Measurements from ENCODE around the gene GOLGA6A. TPM values are rescaled to one million over a fixed set of nuclear protein-coding genes. Genes with fewer than 3 reads are reported as not detected.

The GOLGA6A gene
- total RNA-seq, 1 experiment from 2014 or later: not detected

- Histone ChIP-seq H3K9ac (ENCODE audit: low read length) (no peak overlapping the region), H3K4me3 (ENCODE audit: low read length) (no peak overlapping the region), H3K4me1 (ENCODE audit: insufficient read depth, low read length) (no peaks in the 10 kb centered on the region), H3K4me2 (ENCODE audit: low read length) (no peak overlapping the region), H4K20me1 (ENCODE audit: low read length) (no peaks in the 10 kb centered on the region), H3K9me3 (ENCODE audit: low read length) (no peaks in the 10 kb centered on the region), H3F3A (ENCODE audit: low read length, unreplicated experiment) (no peaks in the 10 kb centered on the region), H3K36me3 (ENCODE audit: low read depth, low read length) (peaks cover 12% of the 10 kb centered on the region; the same call in 1 of the 2 replicates), H3K9me2 (replicated peaks; ENCODE audit: low read length) (no peaks in the 10 kb centered on the region), H2AFZ (ENCODE audit: low read length) (no peak overlapping the region), H3K27ac (ENCODE audit: low read length) (no peak overlapping the region), H3K27me3 (ENCODE audit: low read length) (no peaks in the 10 kb centered on the region), H3K79me2 (ENCODE audit: low read length) (no peaks in the 10 kb centered on the region)
- ChIA-PET CTCF (no interaction called here), POLR2A (ENCODE audit: unreplicated experiment) (no interaction called here)
- DNase-seq: no peak
- no TSS peak for BruUV-seq (replicated peaks)
- TF ChIP-seq EZH2 (IDR thresholded peaks at IDR 0.05; ENCODE audit: low read length, unreplicated experiment) (no peak), CTCF (conservative IDR thresholded peaks at IDR 0.05; ENCODE audit: low read depth, low read length) (no peak), EZH2phosphoT487 (IDR thresholded peaks at IDR 0.05; ENCODE audit: borderline replicate concordance, low read length) (no peak)
- no peak for ATAC-seq
- intact Hi-C loops (cut with micrococcal nuclease): no loop called here
These were observed 57.7 kb downstream of the GOLGA6A start for GRCh38 chr15:74024687-74025086.

GRCh38 chr15:74022706-74023470, 59.5 kb downstream of the GOLGA6A start:
- ChIA-PET CTCF (no interaction called here), POLR2A (ENCODE audit: unreplicated experiment) (no interaction called here)
- ATAC-seq (no peak), DNase-seq (no peak)
- Histone ChIP-seq H3K9me3 (ENCODE audit: low read length) (no peaks in the 10 kb centered on the region), H3K4me1 (ENCODE audit: insufficient read depth, low read length) (no peaks in the 10 kb centered on the region), H3K36me3 (ENCODE audit: low read depth, low read length) (peaks cover 12% of the 10 kb centered on the region; the same call in 1 of the 2 replicates), H3K9ac (ENCODE audit: low read length) (no peak overlapping the region), H4K20me1 (ENCODE audit: low read length) (no peaks in the 10 kb centered on the region), H3K27ac (ENCODE audit: low read length) (no peak overlapping the region), H2AFZ (ENCODE audit: low read length) (no peak overlapping the region), H3K79me2 (ENCODE audit: low read length) (no peaks in the 10 kb centered on the region), H3K27me3 (ENCODE audit: low read length) (no peaks in the 10 kb centered on the region), H3K4me2 (ENCODE audit: low read length) (no peak overlapping the region), H3F3A (ENCODE audit: low read length, unreplicated experiment) (no peaks in the 10 kb centered on the region), H3K4me3 (ENCODE audit: low read length) (no peak overlapping the region), H3K9me2 (replicated peaks; ENCODE audit: low read length) (no peaks in the 10 kb centered on the region)
- intact Hi-C loops (cut with micrococcal nuclease): no loop called here
- BruUV-seq (replicated peaks): no TSS peak
- TF ChIP-seq EZH2 (IDR thresholded peaks at IDR 0.05; ENCODE audit: low read length, unreplicated experiment) (no peak), EZH2phosphoT487 (IDR thresholded peaks at IDR 0.05; ENCODE audit: borderline replicate concordance, low read length) (no peak), CTCF (conservative IDR thresholded peaks at IDR 0.05; ENCODE audit: low read depth, low read length) (no peak)

Other genes with a start within 250 kb of the GOLGA6A start
- not detected in 2 replicates for gene TBC1D21, start 209.0 kb downstream of the GOLGA6A start, total RNA-seq (2014; rRNA removed)
- 224 and 249 TPM in 2 replicates for gene LOXL1, start 156.1 kb downstream of the GOLGA6A start, total RNA-seq (2014; rRNA removed)
- gene STOML1, start 90.3 kb downstream of the GOLGA6A start, total RNA-seq (2014; rRNA removed): 10.1 and 12.0 TPM in 2 replicates
- 18.7 and 41.0 TPM in 2 replicates for gene PML, start 87.8 kb downstream of the GOLGA6A start, total RNA-seq (2014; rRNA removed)
- 0.22 TPM in 1 of 2 replicates, not detected in the other for gene ISLR2, start 48.0 kb upstream of the GOLGA6A start, total RNA-seq (2014; rRNA removed)
- gene ISLR, start 91.2 kb upstream of the GOLGA6A start, total RNA-seq (2014; rRNA removed): not detected in 2 replicates
- 0.29 and 5.8 TPM in 2 replicates for gene STRA6, start 120.2 kb upstream of the GOLGA6A start, total RNA-seq (2014; rRNA removed)
- gene CCDC33, start 153.8 kb upstream of the GOLGA6A start, total RNA-seq (2014; rRNA removed): 0.77 TPM in 1 of 2 replicates, not detected in the other